T-cell (primary cell): ENCODE data around the gene ZC3H12C. TPM values are rescaled to one million over a fixed set of nuclear protein-coding genes. Genes with fewer than 3 reads are reported as not detected.

ENCODE experiments used
- ATAC-seq, 4 experiments: fragments of 200-7000 bp in 3 of 4; fragments of 150-1000 bp in 1 of 4; cut with Tn5 transposase; replicated peaks in 1 of 4; 1 replicate in 3 of 4; 2 replicates in 1 of 4; pipeline ENCODE4 v1.10.0; 2021; ENCODE audit warnings: moderate library complexity in 3 of 4, mild to moderate bottlenecking in 2 of 4, moderate number of reproducible peaks in 1 of 4
- CTCF ChIA-PET, 2 donors: fragments of 300-600 bp; sonication (Branson Sonifier 250); formaldehyde crosslinking; loops; one replicate each; lab custom pipeline; 2022; ENCODE audit warnings: antibody characterized with exemption in 2 of 2; lab: Charles Lee
- POLR2A ChIA-PET, 2 donors: fragments of 300-600 bp; sonication (Branson Sonifier 250); formaldehyde crosslinking; loops; one replicate each; lab custom pipeline; 2022; ENCODE audit warnings: antibody characterized with exemption in 2 of 2; lab: Charles Lee
- DNase-seq, 35 experiments: peaks; one replicate each; pipeline versions ENCODE4 v3.0.0 to v3.0.0-alpha.2; 2013 to 2023
- H3K27ac ChIP-seq: one replicate; pipeline ENCODE4 v1.5.1; 2013; ENCODE audit warnings: low read length
- H3K27me3 ChIP-seq, 2 experiments: replicated peaks in 1 of 2; 1 replicate in 1 of 2; 2 replicates in 1 of 2; pipeline versions ENCODE4 v1.6.1 to v1.7.0; 2013; ENCODE audit warnings: low read length in 1 of 2, mixed read lengths in 1 of 2; ENCODE audit not compliant: control insufficient read depth in 2 of 2, insufficient read depth in 2 of 2; ENCODE audit errors: extremely low read depth in 1 of 2
- H3K36me3 ChIP-seq, 2 donors: 1 replicate in 1 of 2; 2 replicates in 1 of 2; pipeline versions ENCODE4 v1.6.1 to v1.7.0; 2013; ENCODE audit warnings: low read length in 1 of 2; ENCODE audit not compliant: control insufficient read depth in 2 of 2, insufficient read depth in 1 of 2; ENCODE audit errors: extremely low read depth in 1 of 2
- H3K4me1 ChIP-seq, 2 experiments: 1 replicate in 1 of 2; 2 replicates in 1 of 2; pipeline versions ENCODE4 v1.6.1 to v1.7.0; 2013; ENCODE audit warnings: low read length in 2 of 2, mixed read lengths in 1 of 2; ENCODE audit not compliant: insufficient read depth in 2 of 2, control insufficient read depth in 1 of 2; ENCODE audit errors: extremely low read depth in 1 of 2
- H3K4me3 ChIP-seq, 2 donors: 1 replicate in 1 of 2; 2 replicates in 1 of 2; pipeline versions ENCODE4 v1.5.1 to v1.7.0; 2013; ENCODE audit warnings: mild to moderate bottlenecking in 2 of 2, low read length in 1 of 2, moderate library complexity in 1 of 2; ENCODE audit not compliant: control insufficient read depth in 1 of 2; ENCODE audit errors: extremely low read depth in 1 of 2
- H3K9me3 ChIP-seq: 2 replicates; pipeline ENCODE4 v1.7.0; 2013
- H3K27ac Mint-ChIP-seq, 2 donors: one replicate each; pipeline ENCODE4 v1.8.0; 2020 to 2021; ENCODE audit warnings: mild to moderate bottlenecking in 2 of 2, mixed read lengths in 2 of 2
- H3K27me3 Mint-ChIP-seq, 2 donors: one replicate each; pipeline ENCODE4 v1.8.0; 2021 to 2022; ENCODE audit warnings: mixed read lengths in 2 of 2
- H3K36me3 Mint-ChIP-seq: one replicate; pipeline ENCODE4 v1.8.0; 2021; ENCODE audit warnings: mixed read lengths
- H3K4me1 Mint-ChIP-seq, 3 donors: one replicate each; pipeline ENCODE4 v1.8.0; 2020 to 2022; ENCODE audit warnings: mixed read lengths in 3 of 3, mild to moderate bottlenecking in 1 of 3
- H3K4me3 Mint-ChIP-seq, 3 donors: one replicate each; pipeline ENCODE4 v1.8.0; 2020 to 2022; ENCODE audit warnings: mild to moderate bottlenecking in 3 of 3, mixed read lengths in 3 of 3, moderate library complexity in 3 of 3
- H3K9me3 Mint-ChIP-seq, 3 donors: one replicate each; pipeline ENCODE4 v1.8.0; 2020 to 2022; ENCODE audit warnings: mixed read lengths in 3 of 3
- WGBS: methylation state at CpG from one replicate; pipeline ENCODE4 v1.1.5; 2013; ENCODE audit warnings: missing lambda C conversion rate; ENCODE audit not compliant: insufficient coverage; 5-methylcytosine and 5-hydroxymethylcytosine counted together
- total RNA-seq, 35 experiments: library from RNA in 6 of 35; stranded (reverse) in 6 of 35; fragments of 120-200 nt in 1 of 35; gene quantifications; one replicate each; pipeline versions ENCODE4 v1.2.1 to v1.2.4 and lab custom pipeline; 2013 to 2026

Gene ZC3H12C
- total RNA-seq, 5 donors from 2014 or later (not counting 1 experiment from before 2014, with no cell fraction given) = 0.10 to 0.23 (median 0.14) TPM

- Histone ChIP-seq H3K4me1 (peaks cover 2 to 7% of the 10 kb centered on the region in 2 experiments), H3K27me3 (peaks cover 0 to 23% of the 10 kb centered on the region in 2 experiments), H3K36me3 (no peaks in the 10 kb centered on the region), H3K9me3 (no peaks in the 10 kb centered on the region), H3K27ac (no peak overlapping the region), H3K4me3 (no peak overlapping the region)
- H3K36me3 Mint-ChIP-seq = no peaks in the 10 kb centered on the region
- H3K27ac Mint-ChIP-seq = no peak overlapping the region
- CTCF ChIA-PET = no interaction called here
- DNase-seq (no peak), ATAC-seq (no peak)
- POLR2A ChIA-PET = no interaction called here
- no peak overlapping the region for H3K4me3 Mint-ChIP-seq
- H3K27me3 Mint-ChIP-seq = peaks cover 21 to 39% of the 10 kb centered on the region in 2 donors
- no peaks in the 10 kb centered on the region for H3K9me3 Mint-ChIP-seq
- no CpG with 5 or more reads among the region's 5 CpGs for WGBS
- peaks cover under 1 to 8% (median 7%) of the 10 kb centered on the region in 3 donors for H3K4me1 Mint-ChIP-seq
These were observed 4.5 kb upstream of the ZC3H12C start for GRCh38 chr11:110088535-110089344.

- WGBS = 68% methylated on average over 4 of the region's 5 CpGs
- H3K4me1 ChIP-seq = peaks cover 6 to 9% of the 10 kb centered on the region in 2 experiments
- Mint-ChIP-seq H3K4me1 (peaks cover 5 to 12% (median 12%) of the 10 kb centered on the region in 3 donors), H3K27ac (no peak overlapping the region), H3K9me3 (no peaks in the 10 kb centered on the region), H3K4me3 (no peak overlapping the region), H3K36me3 (no peaks in the 10 kb centered on the region), H3K27me3 (peaks cover 26 to 42% of the 10 kb centered on the region in 2 donors)
- ChIA-PET CTCF (no interaction called here), POLR2A (no interaction called here)
- H3K4me3 ChIP-seq = no peak overlapping the region
- no peaks in the 10 kb centered on the region for H3K9me3 ChIP-seq
- ATAC-seq (no peak), DNase-seq (no peak)
- peaks cover 0 to 25% of the 10 kb centered on the region in 2 experiments for H3K27me3 ChIP-seq
- no peaks in the 10 kb centered on the region for H3K36me3 ChIP-seq
- H3K27ac ChIP-seq = no peak overlapping the region
These were observed 3.4 kb upstream of the ZC3H12C start for GRCh38 chr11:110089617-110090282.

- ChIA-PET POLR2A (no interaction called here), CTCF (no interaction called here)
- H3K36me3 Mint-ChIP-seq = no peaks in the 10 kb centered on the region
- Histone ChIP-seq H3K4me1 (peaks cover 6 to 9% of the 10 kb centered on the region in 2 experiments), H3K27ac (no peak overlapping the region), H3K36me3 (no peaks in the 10 kb centered on the region), H3K9me3 (no peaks in the 10 kb centered on the region), H3K4me3 (no peak overlapping the region), H3K27me3 (peaks cover 0 to 25% of the 10 kb centered on the region in 2 experiments)
- H3K4me1 Mint-ChIP-seq = peaks cover 5 to 12% (median 12%) of the 10 kb centered on the region in 3 donors
- WGBS = 63% methylated on average over 4 of the region's 6 CpGs
- ATAC-seq (no peak), DNase-seq (no peak)
- H3K9me3 Mint-ChIP-seq = no peaks in the 10 kb centered on the region
- H3K4me3 Mint-ChIP-seq = no peak overlapping the region
- peaks cover 29 to 45% of the 10 kb centered on the region in 2 donors for H3K27me3 Mint-ChIP-seq
- no peak overlapping the region for H3K27ac Mint-ChIP-seq
These were observed 2.6 kb upstream of the ZC3H12C start for GRCh38 chr11:110090466-110091026.

GRCh38 chr11:110092111-110092514, 1.1 kb upstream of the ZC3H12C start:
- peaks cover 6 to 9% of the 10 kb centered on the region in 2 experiments for H3K4me1 ChIP-seq
- Mint-ChIP-seq H3K27ac (no peak overlapping the region), H3K4me1 (peaks cover 5 to 12% (median 12%) of the 10 kb centered on the region in 3 donors), H3K27me3 (peaks cover 38 to 46% of the 10 kb centered on the region in 2 donors), H3K9me3 (no peaks in the 10 kb centered on the region), H3K36me3 (no peaks in the 10 kb centered on the region), H3K4me3 (peak overlapping the region; percentile 64 to 80 (median 79))
- H3K4me3 ChIP-seq = peak overlapping the region in 1 of 2 donors; percentile 77
- no peak for ATAC-seq
- ChIA-PET POLR2A (no interaction called here), CTCF (interaction anchor here in 1 of 2 donors (0.7 kb wide), 1 partner anchor 9 kb away, joined by 3 read pairs; no protein-coding TSS in a partner anchor)
- whole genome bisulfite sequencing = 66% methylated on average over 6 of the region's 11 CpGs
- no peaks in the 10 kb centered on the region for H3K9me3 ChIP-seq
- H3K36me3 ChIP-seq = no peaks in the 10 kb centered on the region
- DNase-seq = no peak
- peaks cover 0 to 22% of the 10 kb centered on the region in 2 experiments for H3K27me3 ChIP-seq
- no peak overlapping the region for H3K27ac ChIP-seq

GRCh38 chr11:110093407-110094297, 460 bp downstream of the ZC3H12C start:
- CTCF ChIA-PET = no interaction called here
- POLR2A ChIA-PET = no interaction called here
- Histone ChIP-seq H3K27me3 (peaks cover 0 to 22% of the 10 kb centered on the region in 2 experiments), H3K9me3 (no peaks in the 10 kb centered on the region), H3K4me3 (peak overlapping the region in 1 of 2 donors; percentile 77), H3K36me3 (no peaks in the 10 kb centered on the region), H3K27ac (no peak overlapping the region), H3K4me1 (peaks cover 6 to 9% of the 10 kb centered on the region in 2 experiments)
- DNase-seq = no peak
- peaks cover 5 to 12% (median 12%) of the 10 kb centered on the region in 3 donors for H3K4me1 Mint-ChIP-seq
- no peaks in the 10 kb centered on the region for H3K36me3 Mint-ChIP-seq
- H3K27ac Mint-ChIP-seq = no peak overlapping the region
- H3K4me3 Mint-ChIP-seq = peak overlapping the region; percentile 57 to 72 (median 67)
- 1% methylated on average over 70 of the region's 80 CpGs for WGBS
- peaks cover 42 to 44% of the 10 kb centered on the region in 2 donors for H3K27me3 Mint-ChIP-seq
- peak in 3 of 4 experiments; percentile 9 to 20 (median 14) for ATAC-seq
- no peaks in the 10 kb centered on the region for H3K9me3 Mint-ChIP-seq
